Endometrial microvascular endothelial cells (primary cell): Measurements from ENCODE around the gene REX1BD. TPM values are rescaled to one million over a fixed set of nuclear protein-coding genes. Genes with fewer than 3 reads are reported as not detected.
"Not testable (repeated sequence)": the region's sequence is repeated elsewhere in the genome, so short reads cannot be mapped to it uniquely, and the experiment has no call there.

ENCODE experiments used
- in situ Hi-C: cut with HindIII; loops from 2 replicates; pipeline ENCODE4 v1.10.0; 2017; ENCODE audit warnings: low sequenced_read_pairs, low pct_unique_long_range_greater_than_20kb; ENCODE audit errors: inconsistent ontology term
- total RNA-seq: library from RNA; depleted of rRNA; stranded (reverse); fragments of >200 nt; gene quantifications from one replicate; pipeline ENCODE4 v1.2.3, GENCODE V29; 2015; ENCODE audit errors: inconsistent ontology term

The REX1BD gene
- total RNA-seq, 1 donor from 2014 or later = 65.9 TPM

DNA sequence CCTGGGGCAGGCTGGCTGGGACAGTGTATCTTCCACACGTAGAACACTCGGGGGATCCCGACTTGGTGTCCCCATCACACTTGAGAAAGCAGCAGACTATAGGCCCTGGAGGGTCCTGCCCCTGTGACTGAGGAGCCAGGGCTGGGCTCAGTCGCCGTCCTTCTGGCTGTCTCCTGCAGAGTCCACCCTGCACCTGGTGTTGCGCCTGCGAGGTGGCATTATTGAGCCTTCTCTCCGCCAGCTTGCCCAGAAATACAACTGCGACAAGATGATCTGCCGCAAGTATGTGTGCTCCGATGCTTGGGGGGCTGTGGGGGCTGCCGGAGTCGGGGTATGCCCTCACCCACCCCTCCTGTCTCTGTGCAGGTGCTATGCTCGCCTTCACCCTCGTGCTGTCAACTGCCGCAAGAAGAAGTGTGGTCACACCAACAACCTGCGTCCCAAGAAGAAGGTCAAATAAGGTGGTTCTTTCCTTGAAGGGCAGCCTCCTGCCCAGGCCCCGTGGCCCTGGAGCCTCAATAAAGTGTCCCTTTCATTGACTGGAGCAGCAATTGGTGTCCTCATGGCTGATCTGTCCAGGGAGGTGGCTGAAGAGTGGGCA is 13.8 kb upstream of the REX1BD start:
- in situ Hi-C loops = no loop called here

DNA sequence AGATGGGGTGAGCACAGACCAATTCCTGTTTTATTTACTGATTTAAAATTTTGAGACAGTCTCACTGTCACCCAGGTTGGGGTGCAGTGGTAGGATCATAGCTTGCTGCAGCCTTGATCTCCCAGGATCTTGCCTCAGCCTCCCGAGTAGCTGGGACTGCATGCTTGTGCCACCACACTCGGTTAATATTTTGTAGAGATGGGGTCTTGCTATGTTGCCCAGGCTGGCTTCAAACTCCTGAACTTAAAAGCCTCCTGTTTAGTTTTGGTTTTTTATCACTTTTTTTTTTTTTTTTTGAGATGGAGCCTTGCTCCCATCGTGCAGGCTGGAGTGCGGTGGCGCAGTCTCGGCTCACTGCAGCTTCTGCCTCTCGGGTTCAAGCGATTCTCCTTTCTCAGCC is 12.2 kb upstream of the REX1BD start:
- in situ Hi-C loops = no loop called here

DNA sequence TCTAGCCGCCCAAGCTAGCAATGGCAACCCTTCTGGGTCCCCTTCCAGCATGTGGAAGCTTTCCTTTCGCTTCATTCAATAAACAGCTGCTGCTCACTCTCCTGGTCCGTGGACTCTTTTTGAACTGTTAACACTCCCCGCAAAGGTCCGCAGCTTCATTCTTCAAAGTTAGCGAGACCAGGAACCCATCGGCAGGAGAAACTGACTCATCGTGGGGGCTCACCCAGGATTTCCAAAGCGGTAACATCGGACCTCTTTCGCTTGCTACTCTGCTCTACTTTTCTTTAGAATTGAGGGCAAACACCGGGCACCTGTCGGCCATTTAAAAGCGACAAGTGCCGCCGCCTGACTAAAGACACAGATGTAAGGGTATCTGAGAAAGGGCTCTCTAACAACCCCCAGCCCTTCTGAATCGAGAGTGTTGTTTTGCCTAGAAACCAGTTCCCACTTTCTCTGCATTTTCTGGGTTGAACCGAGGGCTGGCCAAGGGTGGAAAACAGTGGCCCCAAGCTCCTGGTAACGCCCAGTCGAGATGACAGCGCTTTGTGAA is 11.2 kb upstream of the REX1BD start:
- in situ Hi-C loops = no loop called here

DNA sequence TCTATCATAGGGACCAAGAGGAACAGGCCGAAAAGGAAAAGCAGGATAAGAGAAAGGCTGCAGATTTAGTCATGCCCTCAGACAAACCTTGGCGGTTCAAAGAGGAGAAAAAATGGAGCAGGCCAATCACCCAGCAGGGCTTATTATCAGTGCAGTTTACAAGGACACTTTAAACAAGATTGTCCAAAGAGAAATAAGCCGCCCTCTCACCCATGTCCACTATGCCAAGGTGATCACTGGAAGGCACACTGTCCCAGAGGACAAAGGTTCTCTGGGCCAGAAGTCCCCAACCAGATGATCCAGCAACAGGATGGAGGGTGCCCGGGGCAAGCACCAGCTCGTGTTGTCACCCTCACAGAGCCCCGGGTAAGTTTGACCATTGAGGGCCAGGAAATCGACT is 8.3 kb upstream of the REX1BD start:
- in situ Hi-C loops = no loop called here

DNA sequence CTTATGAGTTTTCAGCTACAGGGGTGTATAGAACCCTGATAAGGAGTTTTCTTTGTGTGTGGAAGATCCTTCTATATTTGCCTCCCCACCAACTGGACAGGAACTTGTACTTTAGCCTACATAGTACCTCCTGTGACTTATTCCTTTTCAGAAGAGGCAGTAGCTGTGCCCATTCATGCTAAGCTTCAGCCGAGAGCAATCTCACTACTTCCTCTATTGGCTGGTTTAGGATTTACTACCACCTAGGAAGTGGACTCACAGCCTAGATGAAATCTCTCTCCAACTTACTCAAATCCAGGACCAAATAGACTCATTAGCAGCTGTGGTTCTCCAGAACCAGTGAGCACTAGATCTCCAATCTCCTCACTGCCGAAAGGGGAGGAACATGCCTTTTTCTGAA is 2.3 kb upstream of the REX1BD start:
- in situ Hi-C loops = no loop called here

DNA sequence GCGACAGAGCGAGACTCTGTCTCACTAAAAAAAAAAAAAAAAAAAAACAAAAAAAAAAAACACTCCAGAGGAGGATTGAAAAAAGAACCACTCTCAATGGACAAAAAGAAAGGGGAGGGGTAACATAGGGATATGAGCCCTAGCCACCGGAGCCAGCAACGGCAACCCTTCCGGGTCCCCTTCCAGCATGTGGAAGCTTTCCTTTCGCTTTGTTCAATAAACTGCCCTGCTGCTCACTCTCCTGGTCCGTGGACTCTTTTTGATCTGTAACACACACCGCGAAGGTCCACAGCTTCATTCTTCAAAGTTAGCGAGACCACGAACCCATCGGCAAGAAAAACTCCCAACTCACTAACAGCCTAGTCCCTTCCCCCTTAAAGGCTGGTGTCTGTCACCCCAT is 1.0 kb upstream of the REX1BD start:
- in situ Hi-C loops = no loop called here

DNA sequence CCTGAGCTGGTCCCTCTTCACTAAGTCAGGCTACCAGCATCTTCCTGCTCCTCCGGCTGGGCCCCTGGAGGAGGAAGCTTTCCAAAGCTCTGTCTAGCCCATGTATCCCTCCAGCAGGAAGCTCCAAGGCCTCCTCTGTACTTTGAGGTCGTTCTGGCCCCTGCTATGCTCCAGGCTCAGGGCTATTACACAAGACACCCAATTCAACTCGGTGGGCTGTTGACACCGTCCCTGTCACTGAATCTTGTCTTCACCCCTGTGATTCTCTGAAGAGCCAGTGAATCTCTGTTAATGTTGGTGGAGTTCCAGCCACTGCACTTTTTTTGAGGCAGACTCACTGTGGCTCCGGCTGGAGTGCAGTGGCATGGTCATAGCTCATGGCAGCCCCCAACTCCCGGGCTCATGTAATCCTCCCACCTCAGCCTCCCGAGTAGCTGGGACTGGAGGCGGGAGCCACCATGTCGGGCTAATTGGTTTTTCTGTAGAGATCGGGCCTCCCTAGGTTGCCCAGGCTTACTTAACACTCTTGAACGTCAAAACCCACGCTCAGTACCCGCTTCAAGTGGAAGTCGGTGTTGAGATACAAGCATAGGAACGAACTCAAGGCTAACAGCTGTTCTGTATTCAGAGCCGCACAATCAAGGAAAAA is 512 bp upstream of the REX1BD start:
- in situ Hi-C loops = no loop called here

DNA sequence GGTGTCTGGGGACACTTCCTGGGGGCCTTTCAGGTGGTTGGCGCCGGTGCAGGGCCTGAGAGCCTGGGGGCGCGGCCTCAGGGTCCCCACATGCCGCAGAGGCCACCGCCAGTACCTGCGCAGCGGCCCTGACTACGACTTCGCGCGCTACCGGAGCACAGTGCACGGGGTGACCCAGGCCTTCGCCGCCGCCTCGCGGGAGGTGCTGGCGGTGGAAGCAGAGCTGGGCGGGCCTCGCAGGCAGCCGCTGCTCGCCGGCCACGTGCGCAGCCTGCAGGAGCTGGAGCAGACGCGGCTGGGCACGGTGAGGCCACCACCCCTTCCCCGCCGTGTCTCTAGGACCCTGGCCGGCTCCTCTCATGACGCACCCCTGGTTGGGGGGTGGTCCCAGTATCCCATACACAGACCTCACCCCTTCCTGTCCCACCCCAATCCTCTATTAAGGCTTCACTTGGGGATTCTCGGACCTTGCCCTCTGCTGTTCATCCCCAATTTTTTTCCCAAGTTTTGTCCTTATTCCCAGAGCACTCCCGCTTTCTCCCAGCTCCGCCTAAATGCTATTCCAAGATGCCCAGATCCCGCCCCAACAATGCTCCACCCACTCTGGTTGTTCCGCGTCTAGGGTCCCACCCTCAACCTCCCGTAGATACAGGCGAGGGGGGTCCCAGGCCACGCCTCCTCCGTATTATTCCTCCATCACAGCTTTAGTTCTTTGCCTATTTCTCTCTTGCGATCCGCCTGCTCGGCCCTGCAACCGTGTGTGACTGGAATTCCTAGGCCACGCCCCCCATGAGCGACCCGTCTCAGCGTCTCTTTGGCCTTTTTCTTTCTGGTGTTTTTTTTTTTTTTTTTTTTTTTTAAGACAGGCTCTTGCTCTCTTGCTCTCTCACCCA is 1.0 kb downstream of the REX1BD start:
- in situ Hi-C loops = no loop called here

DNA sequence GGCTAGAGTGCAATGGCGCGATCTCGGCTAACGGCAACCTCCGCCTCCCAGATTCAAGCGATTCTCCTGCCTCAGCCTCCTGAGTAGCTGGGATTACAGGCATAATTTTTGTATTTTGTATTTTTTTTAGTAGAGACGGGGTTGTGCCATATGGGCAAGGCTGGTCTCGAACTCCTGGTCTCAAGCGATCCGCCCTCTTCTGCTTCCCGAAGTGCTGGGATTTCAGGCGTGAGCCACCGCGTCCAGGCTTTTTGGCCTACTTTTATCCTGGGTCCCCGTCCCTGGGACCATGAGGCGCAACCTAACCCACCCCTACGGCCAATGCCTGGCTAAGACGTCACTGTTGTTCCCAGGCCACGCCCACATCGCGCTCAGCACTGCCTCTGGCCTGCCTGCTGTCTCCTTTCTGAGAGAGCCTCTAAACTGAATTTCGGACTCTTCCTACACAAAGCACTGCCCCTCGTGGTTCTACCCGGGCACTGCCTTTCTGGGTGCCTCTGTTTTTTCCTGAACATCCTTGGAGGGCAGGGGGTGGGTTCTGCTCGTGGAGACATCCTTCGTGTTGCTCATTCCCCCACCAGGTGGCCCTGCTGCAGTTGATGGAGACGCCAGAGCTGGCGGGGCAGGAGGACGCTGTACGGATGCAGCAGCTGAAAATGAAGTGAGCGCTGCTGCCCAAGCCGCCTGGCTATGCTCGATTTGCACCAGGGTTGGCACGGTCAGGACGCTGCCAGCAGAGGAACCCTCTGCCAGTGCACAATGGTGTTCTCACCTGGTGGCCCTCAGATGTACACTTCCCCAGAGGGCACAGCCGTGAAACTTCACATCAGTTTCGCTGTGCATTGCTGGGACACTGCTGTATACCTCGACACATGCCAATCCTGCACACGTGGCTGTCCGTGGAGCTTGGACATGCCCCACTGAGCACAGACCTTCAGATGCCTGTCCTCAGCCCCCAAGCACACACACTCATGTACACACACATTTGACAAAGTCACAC is 2.0 kb downstream of the REX1BD start:
- in situ Hi-C loops = no loop called here

DNA sequence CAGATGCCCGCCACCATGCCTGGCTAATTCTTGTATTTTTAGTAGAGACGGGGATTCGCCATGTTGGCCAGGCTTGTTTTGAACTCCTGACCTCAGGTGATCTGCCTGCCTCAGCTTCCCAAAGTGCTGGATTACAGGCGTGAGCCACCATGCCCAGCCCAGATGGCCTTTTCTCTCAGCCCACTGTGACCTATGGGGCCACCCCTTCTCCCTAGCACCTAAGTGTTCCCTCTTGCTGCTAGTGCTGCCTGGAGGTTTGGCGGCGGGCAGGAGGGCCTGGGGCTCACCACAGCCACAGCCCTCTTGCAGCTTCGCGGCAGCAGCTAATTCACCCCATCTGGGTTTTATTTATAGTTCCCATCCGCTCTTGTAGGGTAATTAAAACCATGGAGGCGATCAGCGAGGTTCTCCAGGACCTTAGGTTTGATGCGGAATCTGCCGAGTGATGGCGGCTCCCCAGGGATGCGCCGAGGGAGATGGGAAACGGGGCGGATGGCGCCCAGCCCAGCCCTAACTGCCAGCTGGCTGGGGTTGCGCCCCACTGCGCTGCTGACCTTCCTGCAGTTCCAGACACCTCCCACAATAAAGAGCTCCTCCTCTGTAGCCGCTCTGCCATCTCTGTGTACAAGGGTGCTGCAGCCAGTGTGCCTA is 3.3 kb downstream of the REX1BD start:
- in situ Hi-C loops = no loop called here

DNA sequence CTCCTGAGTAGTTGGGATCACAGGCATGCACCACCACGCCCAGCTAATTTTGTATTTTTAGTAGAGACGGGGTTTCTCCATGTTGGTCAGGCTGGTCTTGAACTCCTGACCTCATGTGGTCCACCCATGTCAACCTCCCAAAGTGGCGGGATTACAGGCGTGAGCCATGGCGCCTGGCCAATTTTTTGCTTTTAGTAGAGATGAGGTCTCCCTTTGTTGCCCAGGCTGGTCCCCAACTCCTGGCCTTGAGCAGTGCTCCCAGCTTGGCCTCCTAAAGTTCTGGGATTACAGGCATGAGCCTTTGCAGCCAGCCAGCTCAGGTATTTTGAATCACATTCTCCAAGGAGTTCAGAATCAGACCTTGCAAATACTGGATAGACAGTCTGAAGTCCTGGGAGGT is 4.1 kb downstream of the REX1BD start:
- in situ Hi-C loops = not testable (repeated sequence)

DNA sequence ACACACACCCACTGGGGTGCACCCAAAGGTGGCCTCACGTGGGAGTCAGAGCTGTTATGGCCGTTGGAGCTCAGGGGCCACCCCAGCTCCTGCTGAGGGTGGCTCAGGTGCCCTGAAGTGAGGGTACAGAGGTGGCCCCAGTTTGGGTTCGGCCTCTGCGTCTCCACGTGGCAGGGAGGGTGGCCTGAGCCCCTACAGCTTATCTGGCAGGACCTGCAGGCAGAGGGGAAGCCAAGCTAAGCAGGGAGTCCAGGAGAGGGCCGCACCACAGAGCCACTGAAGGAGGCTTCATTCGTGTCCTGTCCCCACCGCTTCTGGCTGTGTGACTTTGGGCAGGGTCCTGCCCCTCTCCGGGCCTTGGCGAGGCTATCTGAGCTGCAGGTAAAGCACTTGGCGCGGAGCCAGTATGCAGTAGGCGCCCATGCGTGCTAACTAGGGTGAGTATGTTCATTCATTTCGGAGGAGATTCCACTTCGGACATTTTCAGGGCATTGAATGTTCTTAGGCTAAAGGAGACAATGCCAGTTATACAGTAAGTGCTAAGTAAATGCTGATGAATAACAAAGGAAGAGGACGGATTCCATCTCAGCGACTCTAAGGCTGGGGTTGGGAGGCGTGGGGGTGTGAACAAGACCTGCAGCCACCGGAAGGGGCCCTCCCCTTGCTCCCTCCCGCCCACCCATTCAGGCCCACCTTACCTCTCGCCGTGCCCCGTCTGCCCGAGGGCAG is 4.9 kb downstream of the REX1BD start:
- in situ Hi-C loops = no loop called here

DNA sequence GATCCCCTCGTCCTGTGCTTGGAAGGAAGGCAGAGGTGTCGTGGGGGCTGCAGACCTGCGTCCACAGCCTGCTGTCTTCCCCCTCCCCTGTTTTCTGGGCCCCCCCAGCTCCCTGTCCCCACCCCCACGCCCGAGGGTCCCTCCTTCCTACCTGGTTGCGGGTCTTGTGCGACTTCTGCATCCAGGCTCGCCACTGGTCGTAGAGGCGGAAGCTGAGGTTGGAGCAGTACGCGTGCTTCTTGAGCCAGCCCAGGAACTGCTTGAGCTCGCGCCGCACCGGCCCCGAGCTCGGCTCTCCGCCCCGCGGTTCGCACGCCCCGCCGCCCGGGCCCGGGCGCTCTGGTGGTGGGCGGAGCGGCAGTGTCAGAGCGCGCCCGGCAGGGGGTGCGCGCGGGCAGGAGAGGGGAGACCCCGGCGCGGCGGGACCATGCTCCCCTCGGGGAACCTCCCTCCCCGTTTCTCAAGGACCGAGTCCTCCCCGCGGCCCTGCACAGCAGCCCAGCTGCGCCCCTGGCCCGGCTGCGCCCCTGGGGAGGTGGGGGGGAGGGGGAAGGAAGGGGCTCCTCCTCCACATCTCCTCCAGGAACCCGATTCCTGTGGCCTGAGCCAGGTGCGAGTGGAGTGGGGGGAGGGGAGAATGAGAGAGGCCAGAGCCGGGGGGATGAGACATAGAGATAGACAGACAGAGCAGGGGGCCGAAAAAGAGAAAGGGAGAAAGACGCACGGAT is 5.7 kb downstream of the REX1BD start:
- in situ Hi-C loops = no loop called here

DNA sequence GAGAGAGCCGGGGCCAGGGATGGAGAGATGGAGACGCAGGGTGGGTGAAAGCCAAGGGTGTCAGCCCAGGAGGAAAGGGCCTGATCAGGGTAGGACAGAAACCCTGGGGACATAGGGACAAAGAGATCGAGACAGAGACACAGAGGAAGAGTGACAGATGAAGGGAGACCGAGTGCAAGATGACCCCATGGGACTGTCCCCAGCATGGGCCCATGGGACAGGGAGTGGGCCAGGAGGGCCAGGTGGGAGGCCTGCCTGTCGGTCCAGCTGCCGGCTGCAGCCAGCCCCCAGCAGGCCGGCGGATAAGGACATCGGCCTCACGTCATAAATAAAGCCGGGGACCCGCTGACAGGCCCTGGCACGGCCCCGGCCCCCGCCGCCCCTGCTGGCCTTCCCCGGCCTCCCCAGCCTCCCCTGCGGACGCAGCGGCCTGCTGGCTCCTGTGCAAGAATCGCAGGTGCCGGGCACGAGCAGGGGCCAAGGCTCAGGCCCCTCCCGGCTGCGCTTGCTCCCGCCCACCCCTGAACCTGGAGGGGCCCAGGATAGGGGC is 6.3 kb downstream of the REX1BD start:
- in situ Hi-C loops = no loop called here

DNA sequence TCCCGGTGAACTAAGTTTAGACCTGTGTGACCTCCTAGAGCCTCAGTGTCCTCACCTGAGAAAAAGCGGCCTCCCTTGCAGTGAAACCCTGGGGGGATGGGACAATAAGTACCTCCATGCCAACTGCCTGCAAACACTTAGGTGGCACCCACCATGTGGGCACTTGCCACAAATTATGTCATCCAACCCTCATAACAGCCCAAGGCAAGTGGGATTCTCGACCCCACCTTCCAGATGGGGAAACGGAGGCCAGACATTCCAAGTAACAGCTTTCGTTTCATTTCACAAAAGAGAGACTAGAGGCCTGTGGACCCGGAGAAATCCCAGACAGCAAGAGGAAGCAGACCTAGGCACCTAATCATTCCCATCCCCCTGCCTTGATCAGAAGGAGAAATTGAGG is 6.9 kb downstream of the REX1BD start:
- in situ Hi-C loops = no loop called here

DNA sequence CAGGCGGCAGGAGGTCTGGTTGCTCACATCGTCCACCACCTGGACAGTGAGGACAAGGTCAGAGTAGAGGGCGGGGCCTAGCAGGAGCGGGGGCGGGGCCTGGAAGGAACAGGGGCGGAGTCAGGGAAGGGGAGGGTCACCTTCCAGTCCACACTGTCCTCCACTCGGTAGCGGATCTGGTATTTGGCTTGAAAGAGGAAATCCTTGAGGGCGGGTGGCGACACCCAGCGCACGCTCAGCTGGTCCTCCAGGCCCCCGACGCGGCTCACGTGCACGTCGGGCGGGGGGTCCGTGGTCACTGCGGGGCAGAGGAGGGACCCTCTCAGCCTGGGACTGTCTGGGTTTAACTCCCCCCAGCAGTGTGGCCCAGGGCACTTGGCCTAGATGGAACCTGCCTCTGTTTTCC is 8.2 kb downstream of the REX1BD start:
- in situ Hi-C loops = no loop called here
